Upper lobe of left lung (tissue), 4 donors: Measurements from ENCODE around the gene CCDC33.

ENCODE experiments used
- CTCF ChIP-seq, 6 experiments: fragments of 450-650 bp in 4 of 6; fragments of 200-600 bp in 2 of 6; sonication (generic) in 2 of 6; IDR thresholded peaks; one replicate each; pipeline ENCODE4 v1.5.1; 2016 to 2019; ENCODE audit warnings: antibody characterized with exemption in 6 of 6
- EP300 ChIP-seq, 4 donors: sonication (generic); formaldehyde crosslinking; IDR thresholded peaks; one replicate each; pipeline ENCODE4 v1.5.1; 2017; ENCODE audit warnings: antibody characterized with exemption in 4 of 4, control low read depth in 2 of 4
- POLR2A ChIP-seq, 4 donors: fragments of 450-650 bp; IDR thresholded peaks; one replicate each; pipeline ENCODE4 v1.5.1; 2016 to 2017; ENCODE audit warnings: antibody characterized with exemption in 4 of 4, mild to moderate bottlenecking in 2 of 4
- POLR2AphosphoS5 ChIP-seq, 2 donors: sonication (generic); formaldehyde crosslinking; IDR thresholded peaks; one replicate each; pipeline ENCODE4 v1.5.1; 2017; ENCODE audit warnings: antibody characterized with exemption in 2 of 2

GRCh38 chr15:74349241-74349778 is 113.2 kb downstream of the CCDC33 start:
- no peak for TF ChIP-seq CTCF (IDR thresholded peaks at IDR 0.05)
- TF ChIP-seq EP300 (IDR thresholded peaks at IDR 0.05), result no peak
- TF ChIP-seq POLR2AphosphoS5 (IDR thresholded peaks at IDR 0.05), result no peak
- TF ChIP-seq POLR2A (IDR thresholded peaks at IDR 0.05), result no peak
